Measurements from ENCODE around the gene PTBP2.

PTBP2 gene

DNA sequence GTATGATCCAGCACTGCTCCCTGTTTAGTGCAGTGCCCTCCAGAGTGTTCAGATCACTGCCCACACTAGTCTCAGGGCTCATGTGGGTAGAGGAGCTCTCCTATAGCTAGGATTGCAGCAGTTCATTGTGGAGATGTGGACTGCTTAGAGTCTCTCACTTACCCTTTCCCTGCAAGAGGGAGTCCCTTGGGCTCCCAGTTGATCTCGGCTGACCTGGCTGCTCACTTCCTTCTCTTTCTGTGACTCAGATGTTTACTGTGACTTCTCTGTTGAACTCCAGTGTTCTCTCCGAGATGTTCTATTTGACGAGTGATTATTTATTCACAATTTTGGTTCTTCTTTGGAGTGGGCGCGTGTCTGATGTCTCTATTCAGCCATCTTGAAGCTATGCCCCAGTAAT, 141.9 kb downstream of the PTBP2 start:
- DNase-seq (ENCODE audit: low read depth): peak; percentile 6
- TF ChIP-seq, protein P1, sequence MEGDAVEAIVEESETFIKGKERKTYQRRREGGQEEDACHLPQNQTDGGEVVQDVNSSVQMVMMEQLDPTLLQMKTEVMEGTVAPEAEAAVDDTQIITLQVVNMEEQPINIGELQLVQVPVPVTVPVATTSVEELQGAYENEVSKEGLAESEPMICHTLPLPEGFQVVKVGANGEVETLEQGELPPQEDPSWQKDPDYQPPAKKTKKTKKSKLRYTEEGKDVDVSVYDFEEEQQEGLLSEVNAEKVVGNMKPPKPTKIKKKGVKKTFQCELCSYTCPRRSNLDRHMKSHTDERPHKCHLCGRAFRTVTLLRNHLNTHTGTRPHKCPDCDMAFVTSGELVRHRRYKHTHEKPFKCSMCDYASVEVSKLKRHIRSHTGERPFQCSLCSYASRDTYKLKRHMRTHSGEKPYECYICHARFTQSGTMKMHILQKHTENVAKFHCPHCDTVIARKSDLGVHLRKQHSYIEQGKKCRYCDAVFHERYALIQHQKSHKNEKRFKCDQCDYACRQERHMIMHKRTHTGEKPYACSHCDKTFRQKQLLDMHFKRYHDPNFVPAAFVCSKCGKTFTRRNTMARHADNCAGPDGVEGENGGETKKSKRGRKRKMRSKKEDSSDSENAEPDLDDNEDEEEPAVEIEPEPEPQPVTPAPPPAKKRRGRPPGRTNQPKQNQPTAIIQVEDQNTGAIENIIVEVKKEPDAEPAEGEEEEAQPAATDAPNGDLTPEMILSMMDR (IDR thresholded peaks at IDR 0.05; ENCODE audit: low read depth, low read length): no peak
- TF ChIP-seq, protein P2, sequence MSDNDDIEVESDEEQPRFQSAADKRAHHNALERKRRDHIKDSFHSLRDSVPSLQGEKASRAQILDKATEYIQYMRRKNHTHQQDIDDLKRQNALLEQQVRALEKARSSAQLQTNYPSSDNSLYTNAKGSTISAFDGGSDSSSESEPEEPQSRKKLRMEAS (IDR thresholded peaks at IDR 0.05; ENCODE audit: low read depth, low read length): no peak
- no peak for TF ChIP-seq POLR2A (IDR thresholded peaks at IDR 0.05; ENCODE audit: extremely low read depth, insufficient read length)
- TF ChIP-seq MYC (IDR thresholded peaks at IDR 0.05; ENCODE audit: low read depth, low read length): no peak
- no peak overlapping the region for H3K4me3 ChIP-seq (ENCODE audit: low read depth, low read length)

Measured in NB4 (cell line).